GM12878 (cell line): Measurements from ENCODE around the gene USP9X. TPM values are rescaled to one million over a fixed set of nuclear protein-coding genes. Genes with fewer than 3 reads are reported as not detected.

Experiments
- ATAC-seq: fragments of 200-7000 bp; cut with Tn5 transposase; 3 replicates; pipeline ENCODE4 v1.9.1; 2020; ENCODE audit warnings: mild to moderate bottlenecking, moderate library complexity
- BruUV-seq: library from RNA; stranded (reverse); fragments of 400-500 nt; replicated peaks from 2 replicates; lab custom pipeline; 2021; lab: Mats Ljungman, UMichigan
- CTCF ChIA-PET: fragments of 300-600 bp; sonication (Branson Sonifier 250); formaldehyde crosslinking; extraction: SDS; loops from one replicate; lab custom pipeline; 2021; ENCODE audit warnings: inconsistent platforms; lab: Yijun Ruan, JAX
- POLR2A ChIA-PET: fragments of 350-600 bp; formaldehyde crosslinking; extraction: SDS; loops from one replicate; lab custom pipeline; 2021; ENCODE audit warnings: inconsistent platforms; lab: Charles Lee
- RAD21 ChIA-PET: fragments of 300-600 bp; sonication (Branson Sonifier 250); formaldehyde crosslinking; loops from one replicate; lab custom pipeline; 2023; ENCODE audit warnings: antibody characterized with exemption; ENCODE audit not compliant: unreplicated experiment; lab: Charles Lee
- SMC1A ChIA-PET: fragments of 300-600 bp; sonication (Branson Sonifier 250); formaldehyde crosslinking; loops from one replicate; lab custom pipeline; 2023; ENCODE audit not compliant: unreplicated experiment, uncharacterized antibody; lab: Charles Lee
- DNase-seq: peaks from one replicate; pipeline ENCODE4 v3.0.0-alpha.2; 2011; ENCODE audit warnings: low read depth, low spot score
- FAIRE-seq: peaks from 3 replicates; lab custom pipeline; 2011; peaks lifted over from hg19 to GRCh38; lab: Jason Lieb, UNC
- H2AFZ ChIP-seq: 2 replicates; pipeline ENCODE4 v1.6.0; 2011; ENCODE audit warnings: low read depth, low read length, control low read depth; ENCODE audit not compliant: control insufficient read depth
- H3K27ac ChIP-seq: 2 replicates; pipeline ENCODE4 v1.5.1; 2011; ENCODE audit warnings: control low read depth; ENCODE audit not compliant: control insufficient read depth, insufficient read depth
- H3K27me3 ChIP-seq, 2 experiments: replicated peaks in 1 of 2; 2 replicates each; pipeline versions ENCODE4 v1.6.0 to v1.6.1; 2011; ENCODE audit warnings: low read length in 1 of 2; ENCODE audit not compliant: control insufficient read depth in 2 of 2, insufficient read depth in 2 of 2
- H3K36me3 ChIP-seq, 2 experiments: 2 replicates each; pipeline ENCODE4 v1.5.1; 2011; ENCODE audit warnings: low read length in 1 of 2; ENCODE audit not compliant: control insufficient read depth in 2 of 2, insufficient read depth in 2 of 2
- H3K4me1 ChIP-seq: 2 replicates; pipeline ENCODE4 v1.6.1; 2011; ENCODE audit warnings: mild to moderate bottlenecking, low read length, moderate library complexity, mixed read lengths; ENCODE audit not compliant: control insufficient read depth, insufficient read depth
- H3K4me2 ChIP-seq: 2 replicates; pipeline ENCODE4 v1.6.0; 2011; ENCODE audit warnings: control low read depth; ENCODE audit not compliant: control insufficient read depth, insufficient read depth
- H3K4me3 ChIP-seq: fragments of 200-600 bp; sonication (generic); 2 replicates; pipeline ENCODE4 v1.5.1; 2016
- H3K79me2 ChIP-seq: 2 replicates; pipeline ENCODE4 v1.6.0; 2011; ENCODE audit warnings: low read length; ENCODE audit not compliant: control insufficient read depth, insufficient read depth
- H3K9ac ChIP-seq: 2 replicates; pipeline ENCODE4 v1.8.0; 2011; ENCODE audit warnings: low read length, control low read depth, mixed read lengths; ENCODE audit not compliant: control insufficient read depth, insufficient read depth
- H3K9me3 ChIP-seq: replicated peaks from 3 replicates; pipeline ENCODE4 v1.5.1; 2011; ENCODE audit warnings: mild to moderate bottlenecking, low read length; ENCODE audit not compliant: control insufficient read depth, insufficient read depth
- H4K20me1 ChIP-seq: 2 replicates; pipeline ENCODE4 v1.6.0; 2011; ENCODE audit not compliant: control insufficient read depth, insufficient read depth
- ESRRA ChIP-seq: IDR thresholded peaks from 2 replicates; pipeline ENCODE4 v1.6.1; 2012; ENCODE audit warnings: mild to moderate bottlenecking, low read length, improper control_type of control experiment
- GABPA ChIP-seq: IDR thresholded peaks from 2 replicates; pipeline ENCODE4 v1.6.1; 2014; ENCODE audit warnings: antibody characterized with exemption, low read depth, mild to moderate bottlenecking, inconsistent platforms
- MEF2B ChIP-seq: fragments of 450-650 bp; IDR thresholded peaks from 2 replicates; pipeline ENCODE4 v1.6.1; 2018; ENCODE audit warnings: mild to moderate bottlenecking, moderate library complexity; ENCODE audit not compliant: partially characterized antibody, poor library complexity, severe bottlenecking
- MTA2 ChIP-seq: fragments of 450-650 bp; IDR thresholded peaks from 2 replicates; pipeline ENCODE4 v1.6.1; 2016; ENCODE audit warnings: low read depth, mild to moderate bottlenecking, moderate library complexity
- POLR2AphosphoS5 ChIP-seq: IDR thresholded peaks from 2 replicates; pipeline ENCODE4 v1.6.1; 2011; ENCODE audit warnings: mild to moderate bottlenecking, low read length, inconsistent platforms
- RB1 ChIP-seq: fragments of 450-650 bp; formaldehyde crosslinking; IDR thresholded peaks from 2 replicates; pipeline ENCODE4 v1.6.1; 2017; ENCODE audit warnings: mild to moderate bottlenecking, borderline replicate concordance
- SP1 ChIP-seq: IDR thresholded peaks from one replicate; pipeline ENCODE4 v1.6.1; 2011; ENCODE audit warnings: low read depth, low read length
- ZZZ3 ChIP-seq: IDR thresholded peaks from 2 replicates; pipeline ENCODE4 v1.6.1; 2011; ENCODE audit warnings: low read depth; ENCODE audit not compliant: control insufficient read depth, insufficient read length
- WGBS: methylation state at CpG from one replicate; pipeline ENCODE4 v1.1.6; 2016; ENCODE audit warnings: low lambda C conversion rate; ENCODE audit not compliant: insufficient replicate concordance, insufficient coverage; ENCODE audit errors: missing lambda C conversion rate; 5-methylcytosine and 5-hydroxymethylcytosine counted together
- in situ Hi-C: fragments of 300-500 bp; cut with MboI; formaldehyde crosslinking; loops from 9 replicates; pipeline ENCODE4 v1.14.3; 2018; ENCODE audit warnings: mixed read lengths
- intact Hi-C: fragments of 100-400 bp; cut with micrococcal nuclease; formaldehyde crosslinking; loops from one replicate; pipeline ENCODE4 v1.14.2; 2022; ENCODE audit not compliant: unreplicated experiment
- polyA plus RNA-seq, 11 experiments: library from polyadenylated mRNA; depleted of rRNA in 4 of 11; unstranded in 6 of 11; stranded (reverse) in 5 of 11; fragments of >200 nt; fragmentation: Nextera tagmentation in 4 of 11; fragmentation: Illumina TruSeq in 1 of 11; extraction: Ambion mirVana in 4 of 11; extraction: Trizol in 1 of 11; gene quantifications; 1 replicate in 1 of 11; 2 replicates in 10 of 11; pipeline versions ENCODE4 v1.2.1 to v1.2.3, GENCODE V29; 2011 to 2016; ENCODE audit warnings: inconsistent platforms in 2 of 11, missing spikeins in 2 of 11, low read depth in 1 of 11
- total RNA-seq, 4 experiments: library from RNA; depleted of rRNA in 3 of 4; stranded (reverse); fragments of >200 nt in 3 of 4; fragmentation: Illumina TruSeq in 1 of 4; extraction: Trizol in 1 of 4; gene quantifications; 2 replicates each; pipeline versions ENCODE4 v1.2.1 to v1.2.3, GENCODE V29; 2013 to 2021
- TF ChIP-seq, protein P1 (sequence below): IDR thresholded peaks from 2 replicates; pipeline ENCODE4 v1.6.1; 2012; ENCODE audit warnings: low read depth, low read length, improper control_type of control experiment
- TF ChIP-seq, protein P2 (sequence below): fragments of 450-650 bp; IDR thresholded peaks from 2 replicates; pipeline ENCODE4 v1.6.1; 2016; ENCODE audit warnings: mild to moderate bottlenecking, moderate library complexity, borderline replicate concordance
- TF ChIP-seq, protein P3 (sequence below): fragments of 150-350 bp; IDR thresholded peaks from 2 replicates; pipeline ENCODE4 v1.6.1; 2016; ENCODE audit warnings: low read depth, low read length

USP9X gene
- total and polyA plus RNA-seq, 10 of the 15 experiments (the other 5 are each of a cell fraction or from before 2014, with no cell fraction given), result 9.3 to 61.6 (median 31.7) TPM

DNA sequence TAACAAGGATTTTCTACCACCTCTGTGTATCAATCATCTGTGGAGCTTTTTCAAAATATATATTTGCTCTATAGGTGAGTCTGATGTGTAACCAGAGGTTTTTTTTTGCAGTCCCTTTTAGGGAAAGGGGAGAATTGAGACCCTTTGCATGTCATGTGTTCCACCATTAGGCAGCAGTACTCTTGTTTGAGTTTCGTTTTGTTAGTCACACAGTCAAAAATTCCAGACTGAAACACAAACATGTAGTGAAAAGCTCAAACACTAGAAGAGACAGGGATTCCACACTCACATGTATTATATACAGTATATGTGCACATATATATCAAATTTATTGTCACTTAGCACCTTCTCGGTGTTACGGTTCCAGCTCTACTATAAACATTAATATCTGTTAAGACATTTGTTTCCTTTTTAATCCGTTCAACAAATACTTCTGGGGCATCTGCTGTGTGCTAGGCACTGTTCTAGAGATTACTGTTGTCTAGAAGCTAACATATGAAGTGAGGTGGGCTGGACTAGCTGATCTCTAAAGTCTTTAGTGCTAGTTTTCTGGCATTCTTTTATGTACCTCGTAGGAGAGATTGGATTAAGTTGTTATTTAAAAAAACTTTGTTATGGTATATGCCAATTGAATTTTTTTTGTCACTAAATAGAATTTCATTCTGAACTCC, 5.5 kb downstream of the USP9X start:
- peaks cover 3% of the 10 kb centered on the region; the same call in 1 of the 2 replicates for H3K4me1 ChIP-seq
- DNase-seq (no peak), ATAC-seq (no peak), FAIRE-seq (no peak)
- RAD21 ChIA-PET, result interaction anchor here (1.0 to 2.2 kb wide), 4 partner anchors 9 to 26 kb away, joined by 3 to 7 read pairs (median 4); no protein-coding TSS in a partner anchor
- in situ Hi-C loops, result no loop called here
- POLR2A ChIA-PET, result interaction anchor here (1.2 to 1.5 kb wide), 2 partner anchors 9 to 21 kb away, joined by 4 to 7 read pairs; no protein-coding TSS in a partner anchor
- SMC1A ChIA-PET, result interaction anchor here (0.8 to 7.9 kb wide), 9 partner anchors 14 to 286 kb away, joined by 3 to 52 read pairs (median 4); no protein-coding TSS in a partner anchor
- no peak overlapping the region for H3K9ac ChIP-seq
- H3K27me3 ChIP-seq, result no peaks in the 10 kb centered on the region
- H3K27ac ChIP-seq, result peak overlapping the region; percentile 1; the same call in 1 of the 2 replicates
- H3K79me2 ChIP-seq, result peaks cover 97% of the 10 kb centered on the region
- 0 out of 2 replicates have a peak, but pooled peaks cover 4% of the 10 kb centered on the region for H4K20me1 ChIP-seq
- intact Hi-C loops, result no loop called here
- WGBS, result 67% methylated on average over 5 of the region's 5 CpGs
- peak overlapping the region; percentile 35 for H3K4me3 ChIP-seq
- peak overlapping the region; percentile 23 for H3K4me2 ChIP-seq
- no TSS peak for BruUV-seq
- CTCF ChIA-PET, result interaction anchor here (0.8 to 4.1 kb wide), 3 partner anchors 25 to 439 kb away, joined by 3 to 29 read pairs (median 3); no protein-coding TSS in a partner anchor
- H2AFZ ChIP-seq, result no peak overlapping the region
- no peaks in the 10 kb centered on the region for H3K9me3 ChIP-seq
- no peaks in the 10 kb centered on the region for H3K36me3 ChIP-seq
- TF ChIP-seq MTA2 (no peak), ZZZ3 (no peak), ESRRA (no peak), GABPA (no peak), RB1 (no peak), MEF2B (no peak), POLR2AphosphoS5 (no peak), SP1 (no peak)
- TF ChIP-seq, protein P1, sequence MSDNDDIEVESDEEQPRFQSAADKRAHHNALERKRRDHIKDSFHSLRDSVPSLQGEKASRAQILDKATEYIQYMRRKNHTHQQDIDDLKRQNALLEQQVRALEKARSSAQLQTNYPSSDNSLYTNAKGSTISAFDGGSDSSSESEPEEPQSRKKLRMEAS, result no peak
- TF ChIP-seq, protein P2, sequence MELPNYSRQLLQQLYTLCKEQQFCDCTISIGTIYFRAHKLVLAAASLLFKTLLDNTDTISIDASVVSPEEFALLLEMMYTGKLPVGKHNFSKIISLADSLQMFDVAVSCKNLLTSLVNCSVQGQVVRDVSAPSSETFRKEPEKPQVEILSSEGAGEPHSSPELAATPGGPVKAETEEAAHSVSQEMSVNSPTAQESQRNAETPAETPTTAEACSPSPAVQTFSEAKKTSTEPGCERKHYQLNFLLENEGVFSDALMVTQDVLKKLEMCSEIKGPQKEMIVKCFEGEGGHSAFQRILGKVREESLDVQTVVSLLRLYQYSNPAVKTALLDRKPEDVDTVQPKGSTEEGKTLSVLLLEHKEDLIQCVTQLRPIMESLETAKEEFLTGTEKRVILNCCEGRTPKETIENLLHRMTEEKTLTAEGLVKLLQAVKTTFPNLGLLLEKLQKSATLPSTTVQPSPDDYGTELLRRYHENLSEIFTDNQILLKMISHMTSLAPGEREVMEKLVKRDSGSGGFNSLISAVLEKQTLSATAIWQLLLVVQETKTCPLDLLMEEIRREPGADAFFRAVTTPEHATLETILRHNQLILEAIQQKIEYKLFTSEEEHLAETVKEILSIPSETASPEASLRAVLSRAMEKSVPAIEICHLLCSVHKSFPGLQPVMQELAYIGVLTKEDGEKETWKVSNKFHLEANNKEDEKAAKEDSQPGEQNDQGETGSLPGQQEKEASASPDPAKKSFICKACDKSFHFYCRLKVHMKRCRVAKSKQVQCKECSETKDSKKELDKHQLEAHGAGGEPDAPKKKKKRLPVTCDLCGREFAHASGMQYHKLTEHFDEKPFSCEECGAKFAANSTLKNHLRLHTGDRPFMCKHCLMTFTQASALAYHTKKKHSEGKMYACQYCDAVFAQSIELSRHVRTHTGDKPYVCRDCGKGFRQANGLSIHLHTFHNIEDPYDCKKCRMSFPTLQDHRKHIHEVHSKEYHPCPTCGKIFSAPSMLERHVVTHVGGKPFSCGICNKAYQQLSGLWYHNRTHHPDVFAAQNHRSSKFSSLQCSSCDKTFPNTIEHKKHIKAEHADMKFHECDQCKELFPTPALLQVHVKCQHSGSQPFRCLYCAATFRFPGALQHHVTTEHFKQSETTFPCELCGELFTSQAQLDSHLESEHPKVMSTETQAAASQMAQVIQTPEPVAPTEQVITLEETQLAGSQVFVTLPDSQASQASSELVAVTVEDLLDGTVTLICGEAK, result no peak
- TF ChIP-seq, protein P3, sequence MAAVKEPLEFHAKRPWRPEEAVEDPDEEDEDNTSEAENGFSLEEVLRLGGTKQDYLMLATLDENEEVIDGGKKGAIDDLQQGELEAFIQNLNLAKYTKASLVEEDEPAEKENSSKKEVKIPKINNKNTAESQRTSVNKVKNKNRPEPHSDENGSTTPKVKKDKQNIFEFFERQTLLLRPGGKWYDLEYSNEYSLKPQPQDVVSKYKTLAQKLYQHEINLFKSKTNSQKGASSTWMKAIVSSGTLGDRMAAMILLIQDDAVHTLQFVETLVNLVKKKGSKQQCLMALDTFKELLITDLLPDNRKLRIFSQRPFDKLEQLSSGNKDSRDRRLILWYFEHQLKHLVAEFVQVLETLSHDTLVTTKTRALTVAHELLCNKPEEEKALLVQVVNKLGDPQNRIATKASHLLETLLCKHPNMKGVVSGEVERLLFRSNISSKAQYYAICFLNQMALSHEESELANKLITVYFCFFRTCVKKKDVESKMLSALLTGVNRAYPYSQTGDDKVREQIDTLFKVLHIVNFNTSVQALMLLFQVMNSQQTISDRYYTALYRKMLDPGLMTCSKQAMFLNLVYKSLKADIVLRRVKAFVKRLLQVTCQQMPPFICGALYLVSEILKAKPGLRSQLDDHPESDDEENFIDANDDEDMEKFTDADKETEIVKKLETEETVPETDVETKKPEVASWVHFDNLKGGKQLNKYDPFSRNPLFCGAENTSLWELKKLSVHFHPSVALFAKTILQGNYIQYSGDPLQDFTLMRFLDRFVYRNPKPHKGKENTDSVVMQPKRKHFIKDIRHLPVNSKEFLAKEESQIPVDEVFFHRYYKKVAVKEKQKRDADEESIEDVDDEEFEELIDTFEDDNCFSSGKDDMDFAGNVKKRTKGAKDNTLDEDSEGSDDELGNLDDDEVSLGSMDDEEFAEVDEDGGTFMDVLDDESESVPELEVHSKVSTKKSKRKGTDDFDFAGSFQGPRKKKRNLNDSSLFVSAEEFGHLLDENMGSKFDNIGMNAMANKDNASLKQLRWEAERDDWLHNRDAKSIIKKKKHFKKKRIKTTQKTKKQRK, result no peak
